Measurements from ENCODE around the gene LRRC32. TPM values are rescaled to one million over a fixed set of nuclear protein-coding genes. Genes with fewer than 3 reads are reported as not detected.

The LRRC32 gene
- total RNA-seq, 3 donors from 2014 or later: 4.6 to 5.8 (median 4.6) TPM

- Mint-ChIP-seq H3K4me3 (no peak overlapping the region), H3K9me3 (peaks cover 4% of the 10 kb centered on the region), H3K27me3 (ENCODE audit: low read depth) (no peaks in the 10 kb centered on the region), H3K4me1 (ENCODE audit: low read depth) (no peaks in the 10 kb centered on the region), H3K36me3 (ENCODE audit: insufficient read depth) (no peaks in the 10 kb centered on the region)
- ATAC-seq (no peak), DNase-seq (no peak)
Observed at GRCh38 chr11:76704171-76704948, 33.8 kb upstream of the LRRC32 start.

- no peaks in the 10 kb centered on the region for H3K27me3 Mint-ChIP-seq (ENCODE audit: low read depth)
- ATAC-seq (no peak), DNase-seq (no peak)
- no peaks in the 10 kb centered on the region for H3K36me3 Mint-ChIP-seq (ENCODE audit: insufficient read depth)
- H3K4me3 Mint-ChIP-seq: no peak overlapping the region
- peaks cover 4% of the 10 kb centered on the region for H3K9me3 Mint-ChIP-seq
- no peaks in the 10 kb centered on the region for H3K4me1 Mint-ChIP-seq (ENCODE audit: low read depth)
Observed at GRCh38 chr11:76703707-76704106, 33.2 kb upstream of the LRRC32 start.

- DNase-seq (no peak), ATAC-seq (no peak)
- H3K36me3 Mint-ChIP-seq (ENCODE audit: insufficient read depth): no peaks in the 10 kb centered on the region
- no peaks in the 10 kb centered on the region for H3K4me1 Mint-ChIP-seq (ENCODE audit: low read depth)
- H3K27me3 Mint-ChIP-seq (ENCODE audit: low read depth): no peaks in the 10 kb centered on the region
- no peak overlapping the region for H3K4me3 Mint-ChIP-seq
- H3K9me3 Mint-ChIP-seq: peaks cover 4% of the 10 kb centered on the region
Observed at GRCh38 chr11:76702336-76703128, 32.0 kb upstream of the LRRC32 start.

GRCh38 chr11:76701294-76702040 is 30.9 kb upstream of the LRRC32 start:
- DNase-seq (no peak), ATAC-seq (no peak)
- Mint-ChIP-seq H3K9me3 (peaks cover 4% of the 10 kb centered on the region), H3K4me1 (ENCODE audit: low read depth) (no peaks in the 10 kb centered on the region), H3K4me3 (no peak overlapping the region), H3K36me3 (ENCODE audit: insufficient read depth) (no peaks in the 10 kb centered on the region), H3K27me3 (ENCODE audit: low read depth) (no peaks in the 10 kb centered on the region)

GRCh38 chr11:76700177-76701100 is 29.9 kb upstream of the LRRC32 start:
- Mint-ChIP-seq H3K27me3 (ENCODE audit: low read depth) (no peaks in the 10 kb centered on the region), H3K9me3 (peaks cover 4% of the 10 kb centered on the region), H3K4me1 (ENCODE audit: low read depth) (no peaks in the 10 kb centered on the region), H3K36me3 (ENCODE audit: insufficient read depth) (no peaks in the 10 kb centered on the region), H3K4me3 (no peak overlapping the region)
- no peak for ATAC-seq
- no peak for DNase-seq

- H3K4me3 Mint-ChIP-seq: no peak overlapping the region
- H3K4me1 Mint-ChIP-seq (ENCODE audit: low read depth): no peaks in the 10 kb centered on the region
- peaks cover 2% of the 10 kb centered on the region for H3K9me3 Mint-ChIP-seq
- H3K36me3 Mint-ChIP-seq (ENCODE audit: insufficient read depth): no peaks in the 10 kb centered on the region
- ATAC-seq: no peak
- DNase-seq: no peak
- H3K27me3 Mint-ChIP-seq (ENCODE audit: low read depth): no peaks in the 10 kb centered on the region
Observed at GRCh38 chr11:76699451-76700091, 29.0 kb upstream of the LRRC32 start.

GRCh38 chr11:76698321-76699043 is 27.9 kb upstream of the LRRC32 start:
- no peaks in the 10 kb centered on the region for H3K27me3 Mint-ChIP-seq (ENCODE audit: low read depth)
- ATAC-seq (peak in 1 of 2 donors; percentile 8), DNase-seq (no peak)
- no peaks in the 10 kb centered on the region for H3K9me3 Mint-ChIP-seq
- no peaks in the 10 kb centered on the region for H3K4me1 Mint-ChIP-seq (ENCODE audit: low read depth)
- no peak overlapping the region for H3K4me3 Mint-ChIP-seq
- no peaks in the 10 kb centered on the region for H3K36me3 Mint-ChIP-seq (ENCODE audit: insufficient read depth)

- no peak for DNase-seq
- H3K4me1 Mint-ChIP-seq (ENCODE audit: low read depth): no peaks in the 10 kb centered on the region
- H3K9me3 Mint-ChIP-seq: no peaks in the 10 kb centered on the region
- no peaks in the 10 kb centered on the region for H3K27me3 Mint-ChIP-seq (ENCODE audit: low read depth)
- ATAC-seq: no peak
- H3K36me3 Mint-ChIP-seq (ENCODE audit: insufficient read depth): no peaks in the 10 kb centered on the region
- no peak overlapping the region for H3K4me3 Mint-ChIP-seq
Observed at GRCh38 chr11:76696756-76697155, 26.2 kb upstream of the LRRC32 start.

GRCh38 chr11:76695771-76696170 is 25.2 kb upstream of the LRRC32 start:
- H3K36me3 Mint-ChIP-seq (ENCODE audit: insufficient read depth): no peaks in the 10 kb centered on the region
- H3K9me3 Mint-ChIP-seq: no peaks in the 10 kb centered on the region
- no peak overlapping the region for H3K4me3 Mint-ChIP-seq
- ATAC-seq (no peak), DNase-seq (no peak)
- H3K27me3 Mint-ChIP-seq (ENCODE audit: low read depth): no peaks in the 10 kb centered on the region
- H3K4me1 Mint-ChIP-seq (ENCODE audit: low read depth): no peaks in the 10 kb centered on the region

GRCh38 chr11:76695133-76695532 is 24.6 kb upstream of the LRRC32 start:
- H3K4me1 Mint-ChIP-seq (ENCODE audit: low read depth): no peaks in the 10 kb centered on the region
- H3K9me3 Mint-ChIP-seq: no peaks in the 10 kb centered on the region
- no peaks in the 10 kb centered on the region for H3K27me3 Mint-ChIP-seq (ENCODE audit: low read depth)
- H3K36me3 Mint-ChIP-seq (ENCODE audit: insufficient read depth): no peaks in the 10 kb centered on the region
- no peak for ATAC-seq
- H3K4me3 Mint-ChIP-seq: no peak overlapping the region
- no peak for DNase-seq

- Mint-ChIP-seq H3K36me3 (ENCODE audit: insufficient read depth) (no peaks in the 10 kb centered on the region), H3K4me1 (ENCODE audit: low read depth) (no peaks in the 10 kb centered on the region), H3K27me3 (ENCODE audit: low read depth) (no peaks in the 10 kb centered on the region), H3K9me3 (no peaks in the 10 kb centered on the region), H3K4me3 (no peak overlapping the region)
- DNase-seq (no peak), ATAC-seq (no peak)
Observed at GRCh38 chr11:76694664-76695063, 24.1 kb upstream of the LRRC32 start.

GRCh38 chr11:76693806-76694205 is 23.3 kb upstream of the LRRC32 start:
- no peaks in the 10 kb centered on the region for H3K36me3 Mint-ChIP-seq (ENCODE audit: insufficient read depth)
- H3K4me1 Mint-ChIP-seq (ENCODE audit: low read depth): no peaks in the 10 kb centered on the region
- ATAC-seq (no peak), DNase-seq (no peak)
- H3K27me3 Mint-ChIP-seq (ENCODE audit: low read depth): peaks cover 2% of the 10 kb centered on the region
- H3K9me3 Mint-ChIP-seq: no peaks in the 10 kb centered on the region
- H3K4me3 Mint-ChIP-seq: no peak overlapping the region

- no peak overlapping the region for H3K4me3 Mint-ChIP-seq
- no peaks in the 10 kb centered on the region for H3K9me3 Mint-ChIP-seq
- DNase-seq (no peak), ATAC-seq (no peak)
- no peaks in the 10 kb centered on the region for H3K4me1 Mint-ChIP-seq (ENCODE audit: low read depth)
- no peaks in the 10 kb centered on the region for H3K36me3 Mint-ChIP-seq (ENCODE audit: insufficient read depth)
- H3K27me3 Mint-ChIP-seq (ENCODE audit: low read depth): peaks cover 9% of the 10 kb centered on the region
Observed at GRCh38 chr11:76692956-76693355, 22.4 kb upstream of the LRRC32 start.
